Spleen (tissue), 11 donors: ENCODE data around the gene ADAD2. TPM values are rescaled to one million over a fixed set of nuclear protein-coding genes. Genes with fewer than 3 reads are reported as not detected.

Experiments used
- DNase-seq: peaks from one replicate; pipeline ENCODE4 v3.0.0-alpha.2; 2020
- H3K27ac ChIP-seq, 8 donors: fragments of 200-600 bp; sonication (generic) in 7 of 8; 1 replicate in 4 of 8; 2 replicates in 4 of 8; pipeline versions ENCODE4 v1.5.0 to v1.8.0; 2016 to 2021; ENCODE audit warnings: inconsistent platforms in 4 of 8, mild to moderate bottlenecking in 4 of 8, moderate library complexity in 1 of 8
- H3K27me3 ChIP-seq, 7 donors: fragments of 200-600 bp; sonication (generic) in 6 of 7; replicated peaks in 1 of 7; 1 replicate in 4 of 7; 2 replicates in 3 of 7; pipeline versions ENCODE4 v1.5.0 to v1.8.0; 2016 to 2021; ENCODE audit warnings: inconsistent platforms in 3 of 7, mild to moderate bottlenecking in 1 of 7
- H3K36me3 ChIP-seq, 6 donors: fragments of 200-600 bp; sonication (generic) in 5 of 6; 1 replicate in 4 of 6; 2 replicates in 2 of 6; pipeline versions ENCODE4 v1.5.0 to v1.8.0; 2016 to 2021; ENCODE audit warnings: inconsistent platforms in 2 of 6
- H3K4me1 ChIP-seq, 6 donors: fragments of 200-600 bp; sonication (generic) in 5 of 6; 1 replicate in 3 of 6; 2 replicates in 3 of 6; pipeline versions ENCODE4 v1.5.0 to v1.8.0; 2016 to 2021; ENCODE audit warnings: inconsistent platforms in 3 of 6
- H3K4me3 ChIP-seq, 8 donors: fragments of 200-600 bp; sonication (generic) in 7 of 8; 1 replicate in 4 of 8; 2 replicates in 4 of 8; pipeline versions ENCODE4 v1.5.0 to v1.8.0; 2016 to 2021; ENCODE audit warnings: inconsistent platforms in 4 of 8, mild to moderate bottlenecking in 4 of 8, moderate library complexity in 2 of 8
- H3K9me3 ChIP-seq, 8 donors: fragments of 200-600 bp; sonication (generic) in 7 of 8; 1 replicate in 4 of 8; 2 replicates in 4 of 8; pipeline versions ENCODE4 v1.5.0 to v1.8.0; 2016 to 2021; ENCODE audit warnings: inconsistent platforms in 4 of 8
- POLR2A ChIP-seq, 3 donors: fragments of 450-650 bp; IDR thresholded peaks; one replicate each; pipeline ENCODE4 v1.5.1; 2017; ENCODE audit warnings: antibody characterized with exemption in 3 of 3, mild to moderate bottlenecking in 1 of 3
- POLR2AphosphoS5 ChIP-seq, 3 donors: sonication (generic); formaldehyde crosslinking; IDR thresholded peaks; one replicate each; pipeline ENCODE4 v1.5.1; 2017; ENCODE audit warnings: antibody characterized with exemption in 3 of 3
- WGBS, 5 donors: extraction: QIAGEN DNeasy Blood & Tissue Kit in 3 of 5; methylation state at CpG; one replicate each; pipeline versions ENCODE4 v1.1.5 to v1.1.7; 2013 to 2018; 5-methylcytosine and 5-hydroxymethylcytosine counted together
- intact Hi-C: fragments of 100-400 bp; cut with DNase I; formaldehyde crosslinking; loops from one replicate; pipeline ENCODE4 v1.15.0; 2023; ENCODE audit warnings: low total_unique reads
- polyA plus RNA-seq, 3 donors: library from polyadenylated mRNA; stranded (reverse); fragments of 200-250 nt; gene quantifications; one replicate each; pipeline ENCODE4 v1.2.1, GENCODE V29; 2013
- total RNA-seq, 7 donors: library from RNA; depleted of rRNA in 3 of 7; stranded (reverse); fragments of >200 nt in 3 of 7; fragmentation: NEBNext Ultra II Directional in 4 of 7; extraction: Animal tissue kit (Norgen Biotek cat#: 25700) in 4 of 7; gene quantifications; one replicate each; pipeline versions ENCODE4 v1.1.0 to v1.2.1, GENCODE V29; 2016 to 2021
- TF ChIP-seq, protein P1 (sequence below), 11 experiments: fragments of 200-600 bp in 7 of 11; fragments of 450-650 bp in 4 of 11; sonication (generic) in 4 of 11; IDR thresholded peaks in 8 of 11; conservative IDR thresholded peaks in 3 of 11; 1 replicate in 7 of 11; 2 replicates in 4 of 11; pipeline versions ENCODE4 v1.4.0 to v1.8.0; 2016 to 2021; ENCODE audit warnings: antibody characterized with exemption in 11 of 11, inconsistent platforms in 4 of 11, mild to moderate bottlenecking in 1 of 11
- donor health status: healthy with polysubstance abuse.
- donor health status: DM: no; HTN: no; CAD: no; lungs with moderate emphysema.
- donor health status: DM: no; HTN: no; CAD: no.
- donor health status: Bipolar disorder and iron deficiency.
- donor health status: healthy.
- donor health status: DM: no; HTN: no; CAD: no.
- donor health status: DM: yes; HTN: yes; CAD: no.

The ADAD2 gene
- total and polyA plus RNA-seq, 10 donors: 2.5 to 86.5 (median 7.0) TPM

DNA sequence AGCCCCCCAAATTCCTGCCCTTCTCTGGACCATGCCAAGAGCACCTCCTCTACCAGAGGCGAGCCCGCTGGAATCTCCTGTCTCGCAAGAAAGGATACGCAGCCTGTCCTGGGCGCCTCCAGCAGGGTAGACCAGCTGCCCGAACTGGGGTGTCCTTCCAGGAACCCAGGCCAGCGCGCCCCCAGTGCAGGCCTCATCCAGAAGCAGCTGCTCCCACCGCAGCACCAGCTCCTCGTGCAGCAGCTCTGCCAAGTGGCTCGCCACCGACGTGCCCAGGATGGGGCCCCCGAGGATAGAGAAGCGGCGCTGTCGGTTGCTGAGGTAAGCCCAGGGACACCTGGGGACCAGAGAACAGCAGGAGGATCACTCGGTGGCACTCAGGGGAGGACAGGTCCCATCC lies 8.9 kb upstream of the ADAD2 start:
- peak in 1 of 3 donors; percentile 11 for TF ChIP-seq POLR2AphosphoS5 (IDR thresholded peaks at IDR 0.05)
- TF ChIP-seq, protein P1, sequence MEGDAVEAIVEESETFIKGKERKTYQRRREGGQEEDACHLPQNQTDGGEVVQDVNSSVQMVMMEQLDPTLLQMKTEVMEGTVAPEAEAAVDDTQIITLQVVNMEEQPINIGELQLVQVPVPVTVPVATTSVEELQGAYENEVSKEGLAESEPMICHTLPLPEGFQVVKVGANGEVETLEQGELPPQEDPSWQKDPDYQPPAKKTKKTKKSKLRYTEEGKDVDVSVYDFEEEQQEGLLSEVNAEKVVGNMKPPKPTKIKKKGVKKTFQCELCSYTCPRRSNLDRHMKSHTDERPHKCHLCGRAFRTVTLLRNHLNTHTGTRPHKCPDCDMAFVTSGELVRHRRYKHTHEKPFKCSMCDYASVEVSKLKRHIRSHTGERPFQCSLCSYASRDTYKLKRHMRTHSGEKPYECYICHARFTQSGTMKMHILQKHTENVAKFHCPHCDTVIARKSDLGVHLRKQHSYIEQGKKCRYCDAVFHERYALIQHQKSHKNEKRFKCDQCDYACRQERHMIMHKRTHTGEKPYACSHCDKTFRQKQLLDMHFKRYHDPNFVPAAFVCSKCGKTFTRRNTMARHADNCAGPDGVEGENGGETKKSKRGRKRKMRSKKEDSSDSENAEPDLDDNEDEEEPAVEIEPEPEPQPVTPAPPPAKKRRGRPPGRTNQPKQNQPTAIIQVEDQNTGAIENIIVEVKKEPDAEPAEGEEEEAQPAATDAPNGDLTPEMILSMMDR (IDR thresholded peaks at IDR 0.05 in 8 of 11, conservative IDR thresholded peaks at IDR 0.05 in 3 of 11): no peak
- Histone ChIP-seq H3K27ac (peak overlapping the region in 5 of 8 donors; percentile 2 to 86 (median 84)), H3K4me1 (peaks cover 8 to 97% (median 62%) of the 10 kb centered on the region in 6 donors), H3K4me3 (no peak overlapping the region), H3K9me3 (no peaks in the 10 kb centered on the region), H3K36me3 (peaks cover 0 to 80% (median 59%) of the 10 kb centered on the region in 6 donors), H3K27me3 (no peaks in the 10 kb centered on the region)
- intact Hi-C loops: no loop called here
- DNase-seq: no peak
- WGBS, 5 donors: 95 to 97% (median 95%) methylated on average over 13 to 18 of the region's 18 CpGs

DNA sequence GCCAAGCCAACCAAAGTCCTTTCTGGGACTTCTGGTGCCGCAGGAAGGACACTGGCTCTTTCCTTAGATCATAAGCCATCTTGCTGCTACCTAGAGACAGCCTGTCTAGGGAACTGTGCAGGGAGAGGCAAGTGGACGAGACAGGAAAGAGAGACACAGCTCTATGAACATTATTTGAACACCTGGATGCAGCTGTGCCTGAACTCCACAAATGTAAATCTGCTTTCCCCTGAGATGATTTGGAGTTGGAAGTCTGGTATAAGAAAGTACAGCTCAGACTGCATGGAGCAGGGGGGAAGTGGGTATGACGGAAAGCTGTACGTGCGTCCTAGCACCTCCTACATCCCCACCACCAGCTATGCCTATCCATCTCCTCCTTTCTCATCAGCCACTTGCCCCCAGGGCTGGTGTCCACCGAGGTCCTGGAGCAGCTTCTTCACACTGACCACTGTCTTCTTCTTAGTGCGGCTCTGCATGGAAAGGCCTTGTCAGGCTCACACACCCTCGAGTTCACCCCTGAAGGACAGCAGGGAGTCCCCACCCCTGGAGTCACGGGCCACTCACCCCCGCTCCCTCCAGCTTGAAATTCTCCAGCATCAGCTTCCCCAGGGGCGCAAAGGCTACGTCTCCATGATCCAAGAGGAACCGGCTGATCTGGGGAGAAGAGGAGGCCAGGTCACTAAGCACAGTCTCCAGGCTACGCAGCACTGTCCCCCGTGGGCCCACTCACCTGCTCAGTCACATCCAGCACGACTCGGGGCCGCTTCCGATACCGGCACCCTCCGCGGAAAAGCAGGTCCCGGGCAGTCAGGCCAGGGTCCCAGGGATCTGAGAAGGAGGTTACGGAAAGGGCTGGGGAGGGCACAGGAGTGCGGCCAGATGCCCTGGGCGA lies 8.0 kb upstream of the ADAD2 start:
- H3K27ac ChIP-seq: peak overlapping the region in 6 of 8 donors; percentile 36 to 89 (median 85)
- no peaks in the 10 kb centered on the region for H3K9me3 ChIP-seq
- no peak overlapping the region for H3K4me3 ChIP-seq
- intact Hi-C loops: no loop called here
- H3K4me1 ChIP-seq: peaks cover 4 to 92% (median 57%) of the 10 kb centered on the region in 6 donors
- DNase-seq: no peak
- H3K36me3 ChIP-seq: peaks cover 0 to 74% (median 56%) of the 10 kb centered on the region in 6 donors
- TF ChIP-seq, protein P1 (IDR thresholded peaks at IDR 0.05 in 8 of 11, conservative IDR thresholded peaks at IDR 0.05 in 3 of 11): no peak
- TF ChIP-seq POLR2A (IDR thresholded peaks at IDR 0.05): no peak
- peak in 1 of 3 donors; percentile 27 for TF ChIP-seq POLR2AphosphoS5 (IDR thresholded peaks at IDR 0.05)
- 92 to 96% (median 94%) methylated on average over 25 to 26 of the region's 26 CpGs for WGBS, 5 donors
- no peaks in the 10 kb centered on the region for H3K27me3 ChIP-seq

DNA sequence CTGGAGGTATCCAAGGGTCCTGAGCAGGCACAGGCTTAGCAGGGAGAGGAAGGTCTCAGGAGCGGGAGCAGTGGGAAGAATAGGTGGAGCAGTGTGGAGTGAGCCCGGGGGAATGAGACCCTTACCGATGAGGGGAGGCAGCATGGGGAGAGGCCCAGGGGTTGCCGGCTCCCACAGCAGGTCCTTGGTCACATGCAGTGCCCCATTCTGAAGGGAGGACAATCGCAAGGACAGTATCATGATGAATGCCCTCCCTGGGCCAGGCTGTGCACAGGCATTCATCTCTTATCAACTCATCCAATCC lies 7.4 kb upstream of the ADAD2 start:
- peaks cover 0 to 68% (median 50%) of the 10 kb centered on the region in 6 donors for H3K36me3 ChIP-seq
- no peak for TF ChIP-seq POLR2A (IDR thresholded peaks at IDR 0.05)
- TF ChIP-seq POLR2AphosphoS5 (IDR thresholded peaks at IDR 0.05): no peak
- TF ChIP-seq, protein P1 (IDR thresholded peaks at IDR 0.05 in 8 of 11, conservative IDR thresholded peaks at IDR 0.05 in 3 of 11): no peak
- intact Hi-C loops: no loop called here
- 80 to 91% (median 88%) methylated on average over 5 of the region's 5 CpGs for WGBS, 5 donors
- no peak for DNase-seq
- H3K27me3 ChIP-seq: no peaks in the 10 kb centered on the region
- H3K4me3 ChIP-seq: no peak overlapping the region
- H3K27ac ChIP-seq: peak overlapping the region in 6 of 8 donors; percentile 36 to 89 (median 85)
- H3K9me3 ChIP-seq: no peaks in the 10 kb centered on the region
- peaks cover 0 to 86% (median 54%) of the 10 kb centered on the region in 6 donors for H3K4me1 ChIP-seq

DNA sequence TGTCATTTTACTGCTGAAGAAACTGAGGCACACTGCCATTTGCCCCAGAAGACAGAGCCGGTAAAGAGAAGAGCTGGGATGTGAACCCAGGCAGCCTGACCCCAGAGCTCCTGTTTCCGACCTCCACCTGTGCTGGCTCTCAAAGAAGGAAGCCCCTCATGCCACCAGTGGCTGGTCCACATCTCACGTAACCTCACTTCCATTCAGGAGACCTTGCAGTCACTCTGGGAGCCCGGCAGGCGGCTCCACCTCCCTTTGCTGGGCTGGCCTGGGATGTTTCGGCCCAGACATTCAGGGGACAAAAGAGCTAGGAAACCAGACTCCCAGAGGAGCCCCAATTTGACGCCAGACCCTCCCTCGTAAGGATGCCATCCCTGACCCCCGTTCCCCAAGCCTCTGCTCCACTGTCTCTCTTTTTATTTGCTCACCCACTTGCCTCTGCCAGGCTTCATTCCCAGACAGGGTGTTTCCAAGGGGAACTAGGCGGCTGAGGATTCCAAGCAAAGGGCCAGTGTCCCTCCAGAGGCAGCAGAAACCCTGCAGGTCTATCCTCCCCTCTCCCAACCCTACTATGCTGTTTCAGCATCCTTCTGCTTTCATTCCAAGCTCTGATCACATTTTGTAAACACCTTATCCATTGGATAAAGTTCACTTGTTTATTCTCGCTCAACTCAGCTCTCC lies 6.9 kb upstream of the ADAD2 start:
- TF ChIP-seq POLR2AphosphoS5 (IDR thresholded peaks at IDR 0.05) (no peak), POLR2A (IDR thresholded peaks at IDR 0.05) (no peak)
- TF ChIP-seq, protein P1 (IDR thresholded peaks at IDR 0.05 in 8 of 11, conservative IDR thresholded peaks at IDR 0.05 in 3 of 11): peak in 7 of 11 experiments; percentile 5 to 55 (median 35)
- intact Hi-C loops: no loop called here
- WGBS, 5 donors: 68 to 93% (median 83%) methylated on average over 11 of the region's 11 CpGs
- H3K36me3 ChIP-seq: peaks cover 0 to 63% (median 45%) of the 10 kb centered on the region in 6 donors
- H3K4me3 ChIP-seq: peak overlapping the region in 2 of 8 donors; percentile 10 to 91
- H3K27ac ChIP-seq: peak overlapping the region in 7 of 8 donors; percentile 36 to 89 (median 84)
- DNase-seq: no peak
- H3K9me3 ChIP-seq: no peaks in the 10 kb centered on the region
- no peaks in the 10 kb centered on the region for H3K27me3 ChIP-seq
- peaks cover 0 to 81% (median 52%) of the 10 kb centered on the region in 6 donors for H3K4me1 ChIP-seq
